Measurements from ENCODE around the gene MOV10L1.
A peak's percentile ranks its signal among the peaks of the same experiment; 100 is the strongest.

MOV10L1 gene

GRCh38 chr22:50178871-50179869 is 89.4 kb downstream of the MOV10L1 start:
- DNase-seq, result no peak

GRCh38 chr22:50179937-50180726 is 90.3 kb downstream of the MOV10L1 start:
- DNase-seq, result no peak

DNA sequence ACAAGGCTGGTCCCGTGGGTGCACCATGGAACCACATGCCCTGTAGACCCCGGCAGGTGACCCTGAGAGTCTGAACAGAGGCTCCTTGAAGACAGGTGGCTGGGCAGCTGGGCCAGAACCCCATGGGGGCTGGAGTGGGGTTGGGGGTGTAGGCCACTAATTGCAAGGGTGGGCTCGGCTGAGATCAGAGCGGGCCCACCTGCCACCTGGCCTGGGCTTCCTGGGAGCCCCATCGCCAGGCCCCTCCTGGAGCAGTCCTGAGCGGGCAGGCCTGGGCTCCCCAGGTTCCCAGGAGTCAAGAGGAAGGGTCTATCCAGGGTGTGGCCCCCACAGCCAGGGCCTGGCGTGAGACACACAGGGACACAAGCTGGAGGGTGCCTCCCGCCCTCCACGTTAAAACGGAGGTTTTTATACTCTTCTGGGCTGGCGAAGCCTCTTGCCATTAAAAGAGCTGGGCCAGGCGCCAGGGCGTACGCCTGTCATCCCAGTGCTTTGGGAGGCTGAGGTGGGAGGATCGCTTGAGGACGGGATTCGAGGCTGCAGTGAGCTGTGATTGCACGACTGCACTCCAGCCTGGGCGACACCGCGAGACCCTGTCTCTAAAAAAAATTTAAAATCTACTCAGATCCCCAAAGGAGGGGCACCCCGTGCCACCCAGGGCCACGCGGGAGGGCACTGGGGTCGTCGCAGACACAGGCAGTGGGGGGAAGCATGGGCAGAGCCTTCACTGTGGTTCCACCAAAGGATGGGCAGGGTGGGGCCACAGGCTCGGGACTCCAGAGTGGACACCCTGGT is 91.1 kb downstream of the MOV10L1 start:
- no peak for DNase-seq

DNA sequence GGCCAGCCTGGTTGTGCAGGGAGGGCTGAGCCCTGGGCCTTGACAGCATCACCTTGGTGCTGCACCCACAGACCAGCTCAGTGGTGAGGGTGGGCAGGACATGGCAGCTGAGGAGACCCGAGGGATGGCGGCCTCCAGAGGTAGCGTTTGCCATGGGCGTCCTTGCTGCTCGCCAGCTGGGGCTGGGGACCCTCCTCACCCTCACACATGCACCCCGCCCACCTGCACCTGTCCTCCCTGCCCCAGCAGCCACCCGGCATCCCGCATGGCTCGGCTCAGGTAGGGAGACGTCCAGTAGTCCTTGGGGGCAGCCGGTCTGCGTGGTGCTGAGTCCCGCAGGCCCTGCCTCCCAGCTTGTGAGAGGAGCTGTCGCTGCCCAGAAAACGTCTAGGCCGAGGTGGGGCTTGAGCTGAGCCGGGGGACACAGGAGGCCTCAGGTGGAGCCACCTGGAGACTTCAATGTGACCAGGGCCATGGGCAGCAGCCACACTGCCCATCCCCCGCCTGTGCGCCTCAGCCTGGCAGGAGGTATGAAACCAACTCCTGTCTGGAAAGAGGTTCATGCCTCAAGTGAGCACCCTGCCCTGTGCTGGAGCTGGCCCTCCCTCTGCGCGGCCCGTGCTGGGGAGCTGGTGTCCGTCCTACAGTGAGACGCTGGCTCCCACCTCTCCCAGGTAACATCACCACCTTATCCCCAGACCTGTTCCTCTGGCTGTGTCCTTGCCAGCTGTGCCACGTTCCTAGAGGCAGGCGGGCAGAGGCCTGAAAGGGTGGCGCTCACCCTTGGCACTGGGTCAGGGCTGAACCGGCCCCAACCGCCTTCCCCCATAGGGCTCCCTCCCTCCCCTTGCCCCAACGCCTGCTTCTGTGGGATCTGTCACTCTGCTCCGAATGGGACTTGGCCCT is 92.6 kb downstream of the MOV10L1 start:
- no peak for DNase-seq

DNA sequence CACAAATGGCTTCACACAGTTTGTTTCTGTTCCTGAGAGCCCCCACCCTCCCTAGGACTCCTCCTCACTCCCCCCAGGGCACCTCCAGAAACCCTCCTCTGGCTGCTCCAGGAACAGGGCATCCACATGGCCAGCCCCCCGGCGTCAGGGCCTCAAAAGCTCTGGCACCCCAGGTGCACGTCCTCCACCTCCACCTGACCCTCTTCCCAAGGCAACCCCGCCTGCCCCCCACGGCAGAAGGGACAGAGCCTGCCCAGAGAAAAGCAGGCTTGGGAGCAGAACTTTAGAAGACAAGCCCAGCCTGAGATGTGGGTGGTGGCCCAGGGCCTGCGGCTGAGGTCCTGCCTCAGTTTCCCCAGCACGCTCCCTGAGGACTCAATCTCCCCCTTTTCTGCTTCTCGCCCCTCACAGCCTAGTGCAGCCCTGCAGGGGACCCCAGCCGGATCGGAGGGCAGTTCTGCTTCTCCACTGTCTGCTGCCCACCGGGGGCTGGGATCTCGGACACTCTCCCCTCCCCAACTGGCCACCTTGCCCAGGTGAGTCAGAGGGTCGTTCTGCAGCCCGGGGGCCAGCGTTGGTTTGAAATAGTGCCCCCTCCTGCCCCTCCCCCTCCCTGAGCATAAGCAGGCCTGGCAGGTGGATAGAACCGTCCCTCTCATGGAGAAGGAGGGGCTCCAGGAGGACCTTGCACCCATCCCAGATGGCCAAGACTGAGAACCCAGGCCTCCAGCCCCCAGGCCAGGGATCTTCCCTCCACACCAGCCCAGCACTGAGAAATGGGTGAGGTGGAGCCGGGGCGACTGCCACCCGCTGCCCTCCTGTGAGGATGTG is 93.5 kb downstream of the MOV10L1 start:
- DNase-seq, result no peak

- no peak for DNase-seq
Measured at GRCh38 chr22:50184004-50184901, 94.4 kb downstream of the MOV10L1 start.

GRCh38 chr22:50184902-50185374 is 95.1 kb downstream of the MOV10L1 start:
- DNase-seq, result no peak

DNA sequence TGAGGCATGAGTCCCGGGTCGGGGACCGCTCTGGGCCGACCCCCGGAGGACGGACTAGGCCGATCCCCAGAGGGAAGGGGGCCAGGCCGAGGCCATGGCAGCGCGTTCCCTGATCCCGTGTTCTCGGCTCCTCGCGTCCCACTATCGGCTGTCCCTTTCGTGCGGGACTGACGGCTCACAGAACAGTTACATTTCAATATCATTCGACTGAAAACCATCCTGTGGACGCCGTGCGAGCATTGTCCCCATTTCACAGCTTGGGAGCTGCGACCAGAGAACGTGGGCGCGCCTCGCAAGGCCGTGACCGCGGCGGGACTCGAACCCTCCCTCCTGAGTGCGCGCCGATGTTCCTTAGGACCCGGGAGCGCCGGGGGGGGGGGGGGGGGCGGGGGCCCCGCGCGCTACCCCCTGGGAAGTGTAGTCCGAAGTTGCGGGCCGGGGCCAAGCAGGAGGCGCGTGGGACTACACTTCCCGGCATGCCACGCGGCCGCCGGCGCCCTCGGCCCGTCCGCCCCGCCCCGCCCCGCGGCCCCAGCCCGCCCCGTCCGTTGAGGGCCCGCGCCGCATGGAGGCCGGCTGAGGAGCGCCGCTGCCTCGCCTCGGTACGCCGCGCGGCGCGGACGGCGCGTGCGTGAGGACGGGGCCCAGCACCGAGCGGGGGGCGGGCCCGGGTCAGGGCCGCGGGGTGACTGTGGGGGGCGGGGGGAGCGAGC is 95.7 kb downstream of the MOV10L1 start, which contains the start of gene TRABD:
TRABD (plus strand) TSS at position 539 of the 713 bp plus-strand sequence. CDS start 7,148 bp downstream, outside the sequence.
- DNase-seq, result peak; percentile 87

GRCh38 chr22:50186181-50186714 is 96.4 kb downstream of the MOV10L1 start:
- no peak for DNase-seq

- no peak for DNase-seq
Measured at GRCh38 chr22:50186761-50187523, 97.1 kb downstream of the MOV10L1 start.

- DNase-seq, result no peak
Measured at GRCh38 chr22:50188356-50188755, 98.5 kb downstream of the MOV10L1 start.

DNA sequence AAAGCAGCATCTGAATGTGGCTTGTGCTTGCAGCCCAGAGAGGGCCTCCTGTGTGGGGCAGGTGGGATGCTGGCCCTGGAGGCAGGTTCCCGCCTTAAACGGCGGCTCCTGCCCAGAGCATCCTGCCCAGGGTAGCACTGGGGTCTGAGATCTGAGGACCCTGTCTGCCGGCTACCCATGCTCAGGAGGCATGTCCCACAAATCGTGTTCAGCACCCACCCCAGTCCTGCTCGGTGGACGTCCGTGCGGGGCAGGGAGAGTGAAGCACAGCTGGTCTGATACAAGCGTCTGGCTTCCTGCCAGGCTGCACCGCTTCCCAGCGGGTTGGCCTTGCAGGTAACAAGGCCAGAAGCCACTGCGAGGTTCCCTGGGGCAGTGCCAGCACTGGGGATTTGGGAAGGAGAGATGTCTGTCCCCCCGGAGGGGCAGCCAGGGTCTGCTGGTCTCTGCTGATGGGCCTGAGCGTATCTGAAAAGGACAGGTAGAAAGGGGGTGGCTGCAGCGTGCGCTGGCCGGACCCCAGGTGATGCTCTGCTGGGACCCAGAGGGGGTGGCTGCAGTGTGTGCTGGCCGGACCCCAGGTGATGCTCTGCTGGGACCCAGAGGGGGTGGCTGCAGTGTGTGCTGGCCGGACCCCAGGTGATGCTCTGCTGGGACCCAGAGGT is 99.5 kb downstream of the MOV10L1 start:
- DNase-seq, result peak; percentile 30

- no peak for DNase-seq
Measured at GRCh38 chr22:50189849-50190181, 100.0 kb downstream of the MOV10L1 start.

- DNase-seq, result peak; percentile 24
Measured at GRCh38 chr22:50190182-50190940, 100.6 kb downstream of the MOV10L1 start.

DNA sequence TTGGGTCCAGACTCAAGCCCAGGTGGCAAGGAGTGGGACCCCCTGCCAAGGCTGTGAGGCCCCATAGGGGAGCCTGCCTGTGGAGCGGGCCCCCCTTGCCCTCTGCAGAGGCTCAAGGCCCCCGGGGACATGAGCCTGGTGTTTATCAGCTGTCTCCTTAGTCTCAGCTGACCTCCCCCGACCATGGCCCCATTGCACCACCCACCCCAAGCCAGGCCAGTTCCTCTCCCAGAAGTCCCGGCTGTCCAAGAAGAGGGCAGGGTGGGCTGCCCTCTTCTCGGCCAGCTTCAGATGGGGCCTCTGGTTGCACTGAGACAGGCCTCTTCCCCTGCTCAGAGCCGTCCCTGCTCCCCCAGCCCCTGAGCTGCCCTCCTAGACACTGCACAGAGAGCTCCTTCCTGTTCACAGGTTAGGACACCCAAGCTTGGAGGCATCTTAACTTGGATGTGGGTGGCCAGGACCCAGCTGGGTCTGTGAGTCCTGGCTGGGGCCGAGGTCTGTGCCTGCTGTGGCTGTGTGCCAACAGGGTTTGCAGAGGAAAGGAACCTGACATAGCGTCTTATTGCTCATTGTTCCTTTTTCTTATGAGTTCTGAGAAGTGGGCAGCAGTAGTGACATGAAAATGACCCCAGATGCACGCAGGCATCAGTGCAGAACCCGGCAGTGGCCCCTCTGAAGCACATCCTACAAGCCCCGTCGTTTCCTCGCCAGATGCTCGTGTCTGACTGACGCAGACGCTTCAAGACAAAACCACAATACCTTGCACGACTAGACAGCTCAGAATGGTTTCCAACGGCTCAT is 101.3 kb downstream of the MOV10L1 start:
- DNase-seq, result no peak

All from NCI-H1105 (cell line).